ENCODE data around the gene MED12.
A peak's percentile ranks its signal among the peaks of the same experiment; 100 is the strongest.

MED12 gene

DNA sequence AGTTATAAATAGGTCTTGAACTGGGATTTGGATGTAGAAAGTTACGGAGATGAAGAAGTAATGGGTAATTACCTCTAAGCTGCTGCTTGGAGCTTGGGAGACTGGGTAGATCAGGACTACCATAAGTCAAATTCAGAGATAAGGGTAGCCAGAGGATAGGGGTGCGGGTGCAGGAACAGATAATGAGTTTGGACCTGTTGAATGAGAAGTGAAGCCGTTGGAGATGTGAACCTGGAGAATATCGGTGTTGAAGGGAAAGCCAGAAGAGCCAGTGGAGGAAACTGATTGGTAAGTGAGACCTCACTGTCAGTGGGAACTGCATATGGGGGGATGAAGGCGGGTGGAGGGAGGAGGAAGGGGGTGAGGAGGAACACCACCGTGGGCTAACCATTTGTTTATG, 23.4 kb upstream of the MED12 start (continued):
- TF ChIP-seq, protein P1, sequence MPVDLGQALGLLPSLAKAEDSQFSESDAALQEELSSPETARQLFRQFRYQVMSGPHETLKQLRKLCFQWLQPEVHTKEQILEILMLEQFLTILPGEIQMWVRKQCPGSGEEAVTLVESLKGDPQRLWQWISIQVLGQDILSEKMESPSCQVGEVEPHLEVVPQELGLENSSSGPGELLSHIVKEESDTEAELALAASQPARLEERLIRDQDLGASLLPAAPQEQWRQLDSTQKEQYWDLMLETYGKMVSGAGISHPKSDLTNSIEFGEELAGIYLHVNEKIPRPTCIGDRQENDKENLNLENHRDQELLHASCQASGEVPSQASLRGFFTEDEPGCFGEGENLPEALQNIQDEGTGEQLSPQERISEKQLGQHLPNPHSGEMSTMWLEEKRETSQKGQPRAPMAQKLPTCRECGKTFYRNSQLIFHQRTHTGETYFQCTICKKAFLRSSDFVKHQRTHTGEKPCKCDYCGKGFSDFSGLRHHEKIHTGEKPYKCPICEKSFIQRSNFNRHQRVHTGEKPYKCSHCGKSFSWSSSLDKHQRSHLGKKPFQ (tag by site-specific recombination; IDR thresholded peaks at IDR 0.05) = peak; percentile 48; the same call in 1 of the 2 replicates
- TF ChIP-seq ZNF776 (tag by site-specific recombination; IDR thresholded peaks at IDR 0.05; ENCODE audit: borderline replicate concordance) (no peak), ZNF341 (tag by site-specific recombination; IDR thresholded peaks at IDR 0.05; ENCODE audit: low read depth) (peak; percentile 56)
- TF ChIP-seq, protein P2, sequence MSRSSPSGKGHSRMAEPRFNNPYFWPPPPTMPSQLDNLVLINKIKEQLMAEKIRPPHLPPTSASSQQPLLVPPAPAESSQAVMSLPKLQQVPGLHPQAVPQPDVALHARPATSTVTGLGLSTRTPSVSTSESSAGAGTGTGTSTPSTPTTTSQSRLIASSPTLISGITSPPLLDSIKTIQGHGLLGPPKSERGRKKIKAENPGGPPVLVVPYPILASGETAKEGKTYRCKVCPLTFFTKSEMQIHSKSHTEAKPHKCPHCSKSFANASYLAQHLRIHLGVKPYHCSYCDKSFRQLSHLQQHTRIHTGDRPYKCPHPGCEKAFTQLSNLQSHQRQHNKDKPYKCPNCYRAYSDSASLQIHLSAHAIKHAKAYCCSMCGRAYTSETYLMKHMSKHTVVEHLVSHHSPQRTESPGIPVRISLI (tag by site-specific recombination; IDR thresholded peaks at IDR 0.05) = no peak

DNA sequence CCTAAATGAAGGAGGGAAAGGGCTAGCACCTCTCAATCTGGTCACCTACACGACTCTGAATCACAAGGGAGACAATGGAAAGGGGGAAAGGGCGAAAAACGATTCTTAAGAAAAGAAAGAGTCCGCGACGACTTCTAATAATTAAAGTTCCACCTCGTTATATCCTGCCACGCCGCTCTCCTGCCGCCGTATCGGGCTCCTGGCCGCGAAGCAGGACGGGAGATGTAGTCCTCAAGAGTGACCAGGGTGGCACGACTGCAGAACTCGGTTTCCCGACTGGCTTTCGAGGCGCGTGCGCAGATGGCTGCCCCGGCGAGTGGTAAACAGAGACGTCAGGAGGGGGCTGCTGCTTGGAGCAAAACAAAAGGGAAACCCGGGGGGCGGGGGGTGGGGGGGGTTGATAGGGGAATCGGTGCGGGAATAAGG, 22.8 kb upstream of the MED12 start, which contains the start of gene FOXO4:
TSS of gene FOXO4 (plus strand) at position 297 of the 426 bp plus-strand sequence. CDS start 678 bp downstream, outside the sequence.
- Histone ChIP-seq H3K4me3 (ENCODE audit: low read depth, low read length) (peak within 1 kb of the TSS; percentile 44), H3K9me3 (ENCODE audit: control insufficient read depth, insufficient read depth, low read depth, low read length) (no peaks in the 10 kb centered on the region), H3K4me1 (ENCODE audit: control insufficient read depth, insufficient read depth, low read length) (peaks cover 3% of the 10 kb centered on the region; the same call in 1 of the 2 replicates), H3K27ac (ENCODE audit: extremely low read depth, low read depth, low read length) (peak within 1 kb of the TSS; percentile 34; the same call in 1 of the 2 replicates), H3K36me3 (ENCODE audit: control insufficient read depth in 2 of 2, insufficient read depth in 1 of 2, low read length in 2 of 2) (peaks cover 0 to 1% of the 10 kb centered on the region in 2 experiments; a peak in 2 of 3 replicates)
- ChIA-PET POLR2A (interaction anchor here (0.9 kb wide), 1 partner anchor 22 kb away, joined by 9 read pairs; the partner anchor contains the start of gene MED12), CTCF (interaction anchor here (0.6 to 0.7 kb wide), 2 partner anchors 23 to 821 kb away, joined by 3 read pairs; partner anchors contain the start of gene MED12)
- TF ChIP-seq ZNF221 (tag by site-specific recombination; IDR thresholded peaks at IDR 0.05; ENCODE audit: borderline replicate concordance) (no peak), ZNF10 (tag by site-specific recombination; IDR thresholded peaks at IDR 0.05) (no peak), ZNF335 (tag by site-specific recombination; conservative IDR thresholded peaks at IDR 0.05) (peak; percentile 68), ZSCAN23 (tag by site-specific recombination; IDR thresholded peaks at IDR 0.05) (no peak), ZNF214 (tag by site-specific recombination; IDR thresholded peaks at IDR 0.05; ENCODE audit: borderline replicate concordance) (no peak), ZNF169 (tag by site-specific recombination; IDR thresholded peaks at IDR 0.05) (no peak), ZNF311 (tag by site-specific recombination; IDR thresholded peaks at IDR 0.05; ENCODE audit: borderline replicate concordance) (no peak), ZXDB (tag by site-specific recombination; IDR thresholded peaks at IDR 0.05) (0 out of 2 replicates have a peak, but pooled peaks have one; percentile 16), OVOL3 (tag by site-specific recombination; IDR thresholded peaks at IDR 0.05) (0 out of 2 replicates have a peak, but pooled peaks have one; percentile 13), SP3 (tag by site-specific recombination; IDR thresholded peaks at IDR 0.05) (peak; percentile 15), ZNF664 (tag by site-specific recombination; IDR thresholded peaks at IDR 0.05) (no peak), ZNF76 (tag by site-specific recombination; IDR thresholded peaks at IDR 0.05; ENCODE audit: borderline replicate concordance, low read depth) (peak; percentile 89), EGR2 (tag by site-specific recombination; IDR thresholded peaks at IDR 0.05; ENCODE audit: low read depth) (no peak), ZFP3 (tag by site-specific recombination; IDR thresholded peaks at IDR 0.05; ENCODE audit: low read depth) (no peak), ZNF292 (tag by site-specific recombination; IDR thresholded peaks at IDR 0.05; ENCODE audit: borderline replicate concordance, low read depth) (no peak), ZNF544 (tag by site-specific recombination; IDR thresholded peaks at IDR 0.05) (no peak), ZEB2 (tag by site-specific recombination; IDR thresholded peaks at IDR 0.05) (no peak), ZFP37 (tag by site-specific recombination; IDR thresholded peaks at IDR 0.05) (no peak), ZNF211 (tag by site-specific recombination; IDR thresholded peaks at IDR 0.05; ENCODE audit: low read depth) (no peak)
- TF ChIP-seq, protein P3, sequence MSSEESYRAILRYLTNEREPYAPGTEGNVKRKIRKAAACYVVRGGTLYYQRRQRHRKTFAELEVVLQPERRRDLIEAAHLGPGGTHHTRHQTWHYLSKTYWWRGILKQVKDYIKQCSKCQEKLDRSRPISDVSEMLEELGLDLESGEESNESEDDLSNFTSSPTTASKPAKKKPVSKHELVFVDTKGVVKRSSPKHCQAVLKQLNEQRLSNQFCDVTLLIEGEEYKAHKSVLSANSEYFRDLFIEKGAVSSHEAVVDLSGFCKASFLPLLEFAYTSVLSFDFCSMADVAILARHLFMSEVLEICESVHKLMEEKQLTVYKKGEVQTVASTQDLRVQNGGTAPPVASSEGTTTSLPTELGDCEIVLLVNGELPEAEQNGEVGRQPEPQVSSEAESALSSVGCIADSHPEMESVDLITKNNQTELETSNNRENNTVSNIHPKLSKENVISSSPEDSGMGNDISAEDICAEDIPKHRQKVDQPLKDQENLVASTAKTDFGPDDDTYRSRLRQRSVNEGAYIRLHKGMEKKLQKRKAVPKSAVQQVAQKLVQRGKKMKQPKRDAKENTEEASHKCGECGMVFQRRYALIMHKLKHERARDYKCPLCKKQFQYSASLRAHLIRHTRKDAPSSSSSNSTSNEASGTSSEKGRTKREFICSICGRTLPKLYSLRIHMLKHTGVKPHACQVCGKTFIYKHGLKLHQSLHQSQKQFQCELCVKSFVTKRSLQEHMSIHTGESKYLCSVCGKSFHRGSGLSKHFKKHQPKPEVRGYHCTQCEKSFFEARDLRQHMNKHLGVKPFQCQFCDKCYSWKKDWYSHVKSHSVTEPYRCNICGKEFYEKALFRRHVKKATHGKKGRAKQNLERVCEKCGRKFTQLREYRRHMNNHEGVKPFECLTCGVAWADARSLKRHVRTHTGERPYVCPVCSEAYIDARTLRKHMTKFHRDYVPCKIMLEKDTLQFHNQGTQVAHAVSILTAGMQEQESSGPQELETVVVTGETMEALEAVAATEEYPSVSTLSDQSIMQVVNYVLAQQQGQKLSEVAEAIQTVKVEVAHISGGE (tag by site-specific recombination; conservative IDR thresholded peaks at IDR 0.05; ENCODE audit: low read depth) = no peak
- TF ChIP-seq, protein P4, sequence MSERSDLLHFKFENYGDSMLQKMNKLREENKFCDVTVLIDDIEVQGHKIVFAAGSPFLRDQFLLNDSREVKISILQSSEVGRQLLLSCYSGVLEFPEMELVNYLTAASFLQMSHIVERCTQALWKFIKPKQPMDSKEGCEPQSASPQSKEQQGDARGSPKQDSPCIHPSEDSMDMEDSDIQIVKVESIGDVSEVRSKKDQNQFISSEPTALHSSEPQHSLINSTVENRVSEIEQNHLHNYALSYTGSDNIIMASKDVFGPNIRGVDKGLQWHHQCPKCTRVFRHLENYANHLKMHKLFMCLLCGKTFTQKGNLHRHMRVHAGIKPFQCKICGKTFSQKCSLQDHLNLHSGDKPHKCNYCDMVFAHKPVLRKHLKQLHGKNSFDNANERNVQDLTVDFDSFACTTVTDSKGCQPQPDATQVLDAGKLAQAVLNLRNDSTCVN (tag by site-specific recombination; optimal IDR thresholded peaks at IDR 0.05) = no peak
- TF ChIP-seq, protein P5, sequence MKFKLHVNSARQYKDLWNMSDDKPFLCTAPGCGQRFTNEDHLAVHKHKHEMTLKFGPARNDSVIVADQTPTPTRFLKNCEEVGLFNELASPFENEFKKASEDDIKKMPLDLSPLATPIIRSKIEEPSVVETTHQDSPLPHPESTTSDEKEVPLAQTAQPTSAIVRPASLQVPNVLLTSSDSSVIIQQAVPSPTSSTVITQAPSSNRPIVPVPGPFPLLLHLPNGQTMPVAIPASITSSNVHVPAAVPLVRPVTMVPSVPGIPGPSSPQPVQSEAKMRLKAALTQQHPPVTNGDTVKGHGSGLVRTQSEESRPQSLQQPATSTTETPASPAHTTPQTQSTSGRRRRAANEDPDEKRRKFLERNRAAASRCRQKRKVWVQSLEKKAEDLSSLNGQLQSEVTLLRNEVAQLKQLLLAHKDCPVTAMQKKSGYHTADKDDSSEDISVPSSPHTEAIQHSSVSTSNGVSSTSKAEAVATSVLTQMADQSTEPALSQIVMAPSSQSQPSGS (tag by site-specific recombination; IDR thresholded peaks at IDR 0.05; ENCODE audit: low read depth) = no peak
